ENCODE data around the gene RWDD1.

The RWDD1 gene
- 43.9 to 47.0 reads per million in 2 donors for total RNA-seq

- DNase-seq, result peak; percentile 97
These were observed at the start of gene RWDD1 for GRCh38 chr6:116570856-116571682. RWDD1 (plus strand) TSS chr6:116571504; CDS start chr6:116571583, 79 bp downstream.

- no peak for DNase-seq
These were observed 48.4 kb upstream of the RWDD1 start for GRCh38 chr6:116522896-116523295.

- DNase-seq, result no peak
These were observed 47.1 kb upstream of the RWDD1 start for GRCh38 chr6:116524236-116524635.

GRCh38 chr6:116528133-116528532, 43.2 kb upstream of the RWDD1 start:
- DNase-seq, result no peak

GRCh38 chr6:116528780-116529179, 42.5 kb upstream of the RWDD1 start:
- no peak for DNase-seq

- DNase-seq, result no peak
These were observed 41.6 kb upstream of the RWDD1 start for GRCh38 chr6:116529466-116530290.

GRCh38 chr6:116530436-116530835, 40.9 kb upstream of the RWDD1 start:
- DNase-seq, result no peak

- DNase-seq, result no peak
These were observed 39.4 kb upstream of the RWDD1 start for GRCh38 chr6:116531675-116532570.

- no peak for DNase-seq
These were observed 37.9 kb upstream of the RWDD1 start for GRCh38 chr6:116533233-116533957.

GRCh38 chr6:116535109-116535508, 36.2 kb upstream of the RWDD1 start:
- no peak for DNase-seq

- no peak for DNase-seq
These were observed 35.1 kb upstream of the RWDD1 start for GRCh38 chr6:116536216-116536621.

- DNase-seq, result no peak
These were observed 28.9 kb upstream of the RWDD1 start for GRCh38 chr6:116542426-116542825.

GRCh38 chr6:116543149-116543548, 28.2 kb upstream of the RWDD1 start:
- no peak for DNase-seq

GRCh38 chr6:116545651-116546050, 25.7 kb upstream of the RWDD1 start, which contains the start of gene TRAPPC3L:
TRAPPC3L (minus strand) TSS chr6:116545684; CDS start chr6:116545514, 170 bp downstream.
- DNase-seq, result no peak

GRCh38 chr6:116547358-116547757, 23.9 kb upstream of the RWDD1 start:
- DNase-seq, result no peak

- DNase-seq, result no peak
These were observed 20.5 kb upstream of the RWDD1 start for GRCh38 chr6:116550796-116551195.

- DNase-seq, result no peak
These were observed 17.9 kb upstream of the RWDD1 start, which contains the start of gene CALHM4 for GRCh38 chr6:116553451-116553850. CALHM4 (plus strand) TSS chr6:116553751; CDS start chr6:116553794, 43 bp downstream.

GRCh38 chr6:116556065-116556464, 15.2 kb upstream of the RWDD1 start:
- no peak for DNase-seq

- no peak for DNase-seq
These were observed 14.4 kb upstream of the RWDD1 start for GRCh38 chr6:116556814-116557415.

GRCh38 chr6:116557893-116558292, 13.4 kb upstream of the RWDD1 start:
- DNase-seq, result no peak

GRCh38 chr6:116560130-116560529, 11.2 kb upstream of the RWDD1 start:
- no peak for DNase-seq

All from activated gamma-delta T cell (primary cell).